ENCODE measurements around the gene ANKRD29. TPM values are rescaled to one million over a fixed set of nuclear protein-coding genes. Genes with fewer than 3 reads are reported as not detected.

The ANKRD29 gene
- polyA plus RNA-seq, 1 donor (not counting 4 experiments of a cell fraction or from before 2014, with no cell fraction given), result 3.7 TPM

- no peaks in the 10 kb centered on the region for H3K9me3 ChIP-seq (ENCODE audit: control insufficient read depth, low read depth, low read length)
- no peak overlapping the region for H3K9ac ChIP-seq (ENCODE audit: control insufficient read depth, extremely low read depth, insufficient read depth, low read length)
- H3K4me3 ChIP-seq (ENCODE audit: control insufficient read depth in 2 of 3, extremely low read depth in 1 of 3, insufficient read depth in 2 of 3, low read depth in 1 of 3, low read length in 3 of 3), result no peak overlapping the region
- peak overlapping the region; percentile 19 for H2AFZ ChIP-seq (ENCODE audit: control insufficient read depth, low read length)
- H3K27me3 ChIP-seq (ENCODE audit: control insufficient read depth, extremely low read depth, insufficient read depth, low read length), result no peaks in the 10 kb centered on the region
- H3K4me2 ChIP-seq (ENCODE audit: control insufficient read depth, extremely low read depth, insufficient read depth, low read depth, low read length), result peak overlapping the region; percentile 39
- TF ChIP-seq EZH2 (IDR thresholded peaks at IDR 0.05; ENCODE audit: low read length) (no peak), CTCF (optimal IDR thresholded peaks at IDR 0.05 in 1 of 3, IDR thresholded peaks at IDR 0.05 in 1 of 3, conservative IDR thresholded peaks at IDR 0.05 in 1 of 3; ENCODE audit: extremely low read depth in 1 of 3, insufficient read depth in 2 of 3, low read length in 3 of 3) (no peak)
- H3K27ac ChIP-seq (ENCODE audit: control insufficient read depth, insufficient read depth, low read length), result no peak overlapping the region
- dilution Hi-C loops (cut with MboI; ENCODE audit: extremely low pct_ligation_motif_present, low sequenced_read_pairs), result no loop called here
- FAIRE-seq (peak; percentile 53), DNase-seq (ENCODE audit: low read depth, low spot score) (no peak)
- no peaks in the 10 kb centered on the region for H3K9me1 ChIP-seq (ENCODE audit: control insufficient read depth, extremely low read depth, insufficient read depth, low read length)
- no peaks in the 10 kb centered on the region for H4K20me1 ChIP-seq (ENCODE audit: control insufficient read depth, extremely low read depth, insufficient read depth, low read length)
- no peaks in the 10 kb centered on the region for H3K79me2 ChIP-seq (ENCODE audit: control insufficient read depth, insufficient read depth, low read length)
- no peaks in the 10 kb centered on the region for H3K36me3 ChIP-seq (ENCODE audit: control insufficient read depth in 2 of 2, extremely low read depth in 1 of 2, insufficient read depth in 2 of 2, low read length in 2 of 2)
- H3K4me1 ChIP-seq (ENCODE audit: control insufficient read depth, extremely low read depth, insufficient read depth, low read length), result peaks cover 20% of the 10 kb centered on the region
These were observed 21.9 kb upstream of the ANKRD29 start for GRCh38 chr18:23684515-23685197.

GRCh38 chr18:23683671-23684070, 21.0 kb upstream of the ANKRD29 start:
- Histone ChIP-seq H3K9ac (ENCODE audit: control insufficient read depth, extremely low read depth, insufficient read depth, low read length) (no peak overlapping the region), H3K27me3 (ENCODE audit: control insufficient read depth, extremely low read depth, insufficient read depth, low read length) (no peaks in the 10 kb centered on the region)

More at GRCh38 chr18:23683671-23684070, 21.0 kb upstream of the ANKRD29 start:
- no peak for TF ChIP-seq EZH2 (IDR thresholded peaks at IDR 0.05; ENCODE audit: low read length)
- TF ChIP-seq CTCF (optimal IDR thresholded peaks at IDR 0.05 in 1 of 3, IDR thresholded peaks at IDR 0.05 in 1 of 3, conservative IDR thresholded peaks at IDR 0.05 in 1 of 3; ENCODE audit: extremely low read depth in 1 of 3, insufficient read depth in 2 of 3, low read length in 3 of 3), result no peak
- no peak overlapping the region for H2AFZ ChIP-seq (ENCODE audit: control insufficient read depth, low read length)
- no peak for FAIRE-seq
- H3K9me1 ChIP-seq (ENCODE audit: control insufficient read depth, extremely low read depth, insufficient read depth, low read length), result no peaks in the 10 kb centered on the region
- no peaks in the 10 kb centered on the region for H3K79me2 ChIP-seq (ENCODE audit: control insufficient read depth, insufficient read depth, low read length)
- no peak for DNase-seq (ENCODE audit: low read depth, low spot score)
- peaks cover 12% of the 10 kb centered on the region for H3K4me1 ChIP-seq (ENCODE audit: control insufficient read depth, extremely low read depth, insufficient read depth, low read length)
- H3K27ac ChIP-seq (ENCODE audit: control insufficient read depth, insufficient read depth, low read length), result no peak overlapping the region
- dilution Hi-C loops (cut with MboI; ENCODE audit: extremely low pct_ligation_motif_present, low sequenced_read_pairs), result no loop called here
- H3K4me3 ChIP-seq (ENCODE audit: control insufficient read depth in 2 of 3, extremely low read depth in 1 of 3, insufficient read depth in 2 of 3, low read depth in 1 of 3, low read length in 3 of 3), result no peak overlapping the region
- H3K36me3 ChIP-seq (ENCODE audit: control insufficient read depth in 2 of 2, extremely low read depth in 1 of 2, insufficient read depth in 2 of 2, low read length in 2 of 2), result no peaks in the 10 kb centered on the region
- H3K4me2 ChIP-seq (ENCODE audit: control insufficient read depth, extremely low read depth, insufficient read depth, low read depth, low read length), result peak overlapping the region; percentile 19
- H4K20me1 ChIP-seq (ENCODE audit: control insufficient read depth, extremely low read depth, insufficient read depth, low read length), result no peaks in the 10 kb centered on the region
- H3K9me3 ChIP-seq (ENCODE audit: control insufficient read depth, low read depth, low read length), result no peaks in the 10 kb centered on the region

Data from keratinocyte (primary cell).